H1 (cell line): ENCODE data around the gene TRDMT1. TPM values are rescaled to one million over a fixed set of nuclear protein-coding genes. Genes with fewer than 3 reads are reported as not detected.
A peak's percentile ranks its signal among the peaks of the same experiment; 100 is the strongest.

Experiments
- CTCF ChIA-PET: fragments of 300-600 bp; sonication (Branson Sonifier 250); formaldehyde crosslinking; loops from one replicate; lab custom pipeline; 2021; ENCODE audit not compliant: partially characterized antibody; lab: Charles Lee
- POLR2A ChIA-PET: fragments of 300-600 bp; sonication (Branson Sonifier 250); formaldehyde crosslinking; loops from one replicate; lab custom pipeline; 2021; ENCODE audit warnings: inconsistent platforms; ENCODE audit not compliant: partially characterized antibody; lab: Charles Lee
- DNase-seq, 2 experiments: peaks; one replicate each; pipeline versions ENCODE4 v3.0.0 to v3.0.0-alpha.2; 2010 to 2022; ENCODE audit warnings: low spot score in 2 of 2, low read depth in 1 of 2, mixed read lengths in 1 of 2
- FAIRE-seq: peaks from 2 replicates; lab custom pipeline; 2011; peaks lifted over from hg19 to GRCh38; lab: Jason Lieb, UNC
- H2AFZ ChIP-seq: 2 replicates; pipeline ENCODE4 v1.8.1; 2012; ENCODE audit warnings: low read length, inconsistent platforms
- H2AK5ac ChIP-seq: 2 replicates; pipeline ENCODE4 v1.6.1; 2013; ENCODE audit warnings: low read depth, low read length
- H2BK120ac ChIP-seq: replicated peaks from 2 replicates; pipeline ENCODE3; 2013; ENCODE audit warnings: low read depth, low read length, inconsistent platforms
- H2BK12ac ChIP-seq: 2 replicates; pipeline ENCODE4 v1.6.1; 2013; ENCODE audit warnings: low read depth, low read length
- H2BK15ac ChIP-seq: 2 replicates; pipeline ENCODE4 v1.6.1; 2013; ENCODE audit warnings: low read length
- H2BK20ac ChIP-seq: 2 replicates; pipeline ENCODE4 v1.6.1; 2013; ENCODE audit warnings: low read length
- H2BK5ac ChIP-seq: 2 replicates; pipeline ENCODE4 v1.6.1; 2013; ENCODE audit warnings: low read depth, low read length
- H3K14ac ChIP-seq: 2 replicates; pipeline ENCODE4 v1.6.1; 2013; ENCODE audit warnings: inconsistent platforms; ENCODE audit not compliant: insufficient read length
- H3K18ac ChIP-seq: 2 replicates; pipeline ENCODE4 v1.6.1; 2013; ENCODE audit warnings: low read length; ENCODE audit errors: extremely low read depth
- H3K23ac ChIP-seq: 2 replicates; pipeline ENCODE4 v1.6.1; 2013; ENCODE audit warnings: inconsistent platforms; ENCODE audit not compliant: insufficient read length
- H3K23me2 ChIP-seq: 2 replicates; pipeline ENCODE4 v1.6.1; 2013; ENCODE audit warnings: low read depth, low read length
- H3K27ac ChIP-seq: 2 replicates; pipeline ENCODE4 v1.6.1; 2011; ENCODE audit warnings: low read depth, low read length, inconsistent platforms
- H3K27me3 ChIP-seq, 4 experiments: replicated peaks in 1 of 4; 1 replicate in 1 of 4; 2 replicates in 3 of 4; pipeline versions ENCODE4 v1.6.1 to v1.8.1; 2011 to 2013; ENCODE audit warnings: low read length in 3 of 4, mild to moderate bottlenecking in 3 of 4, inconsistent platforms in 2 of 4, mixed read lengths in 2 of 4, moderate library complexity in 1 of 4; ENCODE audit not compliant: control insufficient read depth in 3 of 4, insufficient read depth in 3 of 4; ENCODE audit errors: extremely low read depth in 1 of 4
- H3K36me3 ChIP-seq, 4 experiments: 2 replicates each; pipeline versions ENCODE4 v1.6.1 to v1.8.1; 2011 to 2013; ENCODE audit warnings: mild to moderate bottlenecking in 4 of 4, low read length in 3 of 4, moderate library complexity in 2 of 4, control low read depth in 1 of 4, inconsistent platforms in 1 of 4; ENCODE audit not compliant: insufficient read depth in 4 of 4, control insufficient read depth in 2 of 4
- H3K4ac ChIP-seq: replicated peaks from 2 replicates; pipeline ENCODE3; 2013; ENCODE audit warnings: low read length, low read depth, mixed read lengths, inconsistent platforms; ENCODE audit not compliant: insufficient read length
- H3K4me1 ChIP-seq, 4 experiments: replicated peaks in 1 of 4; 1 replicate in 1 of 4; 2 replicates in 3 of 4; pipeline versions ENCODE4 v1.6.1 to v1.8.1; 2011 to 2013; ENCODE audit warnings: low read length in 3 of 4, inconsistent platforms in 2 of 4, mixed read lengths in 1 of 4; ENCODE audit not compliant: insufficient read depth in 4 of 4, control insufficient read depth in 3 of 4
- H3K4me2 ChIP-seq, 2 experiments: 2 replicates each; pipeline versions ENCODE4 v1.6.1 to v1.8.1; 2011 to 2013; ENCODE audit warnings: low read depth in 2 of 2, low read length in 2 of 2, control low read depth in 1 of 2, inconsistent platforms in 1 of 2, mild to moderate bottlenecking in 1 of 2; ENCODE audit not compliant: insufficient read depth in 1 of 2
- H3K4me3 ChIP-seq, 4 experiments: fragments of 200-600, 300-600 bp in 1 of 4; sonication (generic), shearing (Covaris generic), sonication (Bioruptor Twin) in 1 of 4; 2 replicates each; pipeline versions ENCODE4 v1.5.1 to v1.8.1; 2011 to 2016; ENCODE audit warnings: low read length in 4 of 4, low read depth in 3 of 4, control low read depth in 2 of 4, inconsistent platforms in 2 of 4, mild to moderate bottlenecking in 2 of 4, mixed read lengths in 1 of 4, moderate library complexity in 1 of 4; ENCODE audit not compliant: insufficient read depth in 2 of 4; ENCODE audit errors: extremely low read depth in 1 of 4
- H3K56ac ChIP-seq: replicated peaks from 2 replicates; pipeline ENCODE3; 2013; ENCODE audit warnings: low read depth, mild to moderate bottlenecking, mixed read lengths, low read length, inconsistent platforms; ENCODE audit not compliant: insufficient read length
- H3K79me1 ChIP-seq: 2 replicates; pipeline ENCODE4 v1.6.1; 2013; ENCODE audit warnings: low read depth, low read length, control low read depth
- H3K79me2 ChIP-seq, 2 experiments: 2 replicates each; pipeline versions ENCODE4 v1.6.1 to v1.8.1; 2012 to 2013; ENCODE audit warnings: low read length in 2 of 2, mild to moderate bottlenecking in 2 of 2, inconsistent platforms in 1 of 2; ENCODE audit not compliant: insufficient read depth in 2 of 2, control insufficient read depth in 1 of 2
- H3K9ac ChIP-seq, 4 experiments: replicated peaks in 1 of 4; 1 replicate in 1 of 4; 2 replicates in 3 of 4; pipeline versions ENCODE4 v1.6.1 to v1.8.1; 2011 to 2013; ENCODE audit warnings: low read depth in 3 of 4, low read length in 3 of 4, control low read depth in 2 of 4, mild to moderate bottlenecking in 2 of 4, moderate library complexity in 2 of 4, inconsistent platforms in 1 of 4; ENCODE audit errors: extremely low read depth in 1 of 4
- H3K9me3 ChIP-seq, 2 experiments: 2 replicates each; pipeline versions ENCODE4 v1.6.1 to v1.8.1; 2012 to 2013; ENCODE audit warnings: mild to moderate bottlenecking in 2 of 2, moderate library complexity in 2 of 2, control low read depth in 1 of 2, inconsistent platforms in 1 of 2, low read depth in 1 of 2, low read length in 1 of 2, mixed read lengths in 1 of 2; ENCODE audit not compliant: insufficient read depth in 2 of 2
- H4K20me1 ChIP-seq, 2 experiments: replicated peaks in 1 of 2; 2 replicates each; pipeline versions ENCODE3 to v1.8.1; 2011 to 2013; ENCODE audit warnings: inconsistent platforms in 2 of 2, low read length in 2 of 2, mild to moderate bottlenecking in 1 of 2; ENCODE audit not compliant: insufficient read depth in 2 of 2, control insufficient read depth in 1 of 2
- H4K5ac ChIP-seq: 2 replicates; pipeline ENCODE4 v1.6.1; 2013; ENCODE audit warnings: low read length, low read depth, mixed read lengths, inconsistent platforms; ENCODE audit not compliant: insufficient read length
- H4K8ac ChIP-seq: 2 replicates; pipeline ENCODE4 v1.8.0; 2013; ENCODE audit warnings: mild to moderate bottlenecking, moderate library complexity, low read length, inconsistent platforms; ENCODE audit not compliant: insufficient read depth; ENCODE audit errors: extremely low read depth
- H4K91ac ChIP-seq: replicated peaks from 2 replicates; pipeline ENCODE3; 2013; ENCODE audit warnings: low read length, mixed read lengths, inconsistent platforms; ENCODE audit not compliant: insufficient read length
- CHD2 ChIP-seq: IDR thresholded peaks from 2 replicates; pipeline ENCODE4 v1.6.1; 2012; ENCODE audit warnings: low read length, improper control_type of control experiment
- CREB1 ChIP-seq: IDR thresholded peaks from 2 replicates; pipeline ENCODE4 v1.6.1; 2012; ENCODE audit warnings: inconsistent platforms
- EP300 ChIP-seq, 2 experiments: IDR thresholded peaks; 1 replicate in 1 of 2; 2 replicates in 1 of 2; pipeline ENCODE4 v1.6.1; 2011 to 2012; ENCODE audit warnings: low read depth in 2 of 2, low read length in 2 of 2, mild to moderate bottlenecking in 2 of 2, borderline replicate concordance in 1 of 2, inconsistent platforms in 1 of 2, moderate library complexity in 1 of 2
- JUND ChIP-seq: IDR thresholded peaks from 2 replicates; pipeline ENCODE4 v1.6.1; 2011; ENCODE audit warnings: mild to moderate bottlenecking, improper control_type of control experiment, low read length
- SAP30 ChIP-seq: fragments of 300-600 bp; sonication (generic); IDR thresholded peaks from 2 replicates; pipeline ENCODE4 v1.7.1; 2012; ENCODE audit warnings: low read length, moderate library complexity, mild to moderate bottlenecking, inconsistent platforms; ENCODE audit not compliant: insufficient read depth, insufficient replicate concordance
- SIRT6 ChIP-seq: IDR thresholded peaks from one replicate; pipeline ENCODE4 v1.7.1; 2012; ENCODE audit warnings: low read length, inconsistent platforms
- SP1 ChIP-seq: IDR thresholded peaks from 2 replicates; pipeline ENCODE4 v1.6.1; 2011; ENCODE audit warnings: low read depth, low read length
- WGBS, 2 experiments: shearing (Covaris generic) in 1 of 2; methylation state at CpG; one replicate each; pipeline versions ENCODE4 v1.1.6 to v1.1.7; 2013 to 2015; ENCODE audit warnings: low lambda C conversion rate in 2 of 2, mixed read lengths in 2 of 2, inconsistent platforms in 1 of 2, low coverage in 1 of 2, missing lambda C conversion rate in 1 of 2; ENCODE audit not compliant: insufficient replicate concordance in 2 of 2, insufficient coverage in 1 of 2, insufficient read length in 1 of 2; ENCODE audit errors: extremely low coverage in 1 of 2, missing lambda C conversion rate in 1 of 2; 5-methylcytosine and 5-hydroxymethylcytosine counted together
- polyA plus RNA-seq, 7 experiments: library from polyadenylated mRNA; depleted of rRNA in 3 of 7; stranded (reverse) in 5 of 7; unstranded in 2 of 7; fragments of >200 nt in 5 of 7; fragments of 200-250 nt in 2 of 7; gene quantifications; 1 replicate in 5 of 7; 2 replicates in 1 of 7; 4 replicates in 1 of 7; pipeline versions ENCODE4 v1.2.1 to v1.2.3, GENCODE V29; 2011 to 2013; ENCODE audit warnings: missing spikeins in 2 of 7, mixed read lengths in 2 of 7
- total RNA-seq: library from RNA; stranded (reverse); fragmentation: NEBNext Ultra II Directional; extraction: Animal tissue kit (Norgen Biotek cat#: 25700); gene quantifications from 2 replicates; pipeline ENCODE4 v1.2.1, GENCODE V29; 2021
- TF ChIP-seq, protein P1 (sequence below): IDR thresholded peaks from 2 replicates; pipeline ENCODE4 v1.6.1; 2011; ENCODE audit warnings: low read depth, mild to moderate bottlenecking, low read length; ENCODE audit not compliant: insufficient read depth

The TRDMT1 gene
- total and polyA plus RNA-seq, 2 of the 8 experiments (the other 6 are each of a cell fraction or from before 2014, with no cell fraction given): 7.4 to 21.4 TPM

- H3K23me2 ChIP-seq: no peaks in the 10 kb centered on the region
- H3K14ac ChIP-seq: no peak overlapping the region
- FAIRE-seq: no peak
- ChIA-PET POLR2A (no interaction called here), CTCF (interaction anchor here (0.7 to 1.5 kb wide), 7 partner anchors 12 to 510 kb away, joined by 3 to 6 read pairs (median 4); no protein-coding TSS in a partner anchor)
- H2BK120ac ChIP-seq: no peak overlapping the region
- H3K56ac ChIP-seq: no peak overlapping the region
- no peaks in the 10 kb centered on the region for H3K79me1 ChIP-seq
- H4K5ac ChIP-seq: no peak overlapping the region
- H3K9ac ChIP-seq: no peak overlapping the region
- no peak overlapping the region for H2BK5ac ChIP-seq
- 0 out of 4 replicates have a peak overlapping the region, but pooled peaks of 1 of the 2 experiments have one; percentile 1 for H3K4me2 ChIP-seq
- H4K8ac ChIP-seq: no peak overlapping the region
- no peaks in the 10 kb centered on the region for H3K79me2 ChIP-seq
- H2AFZ ChIP-seq: peak overlapping the region; percentile 84; the same call in 1 of the 2 replicates
- H3K18ac ChIP-seq: peak overlapping the region; percentile 19; the same call in 1 of the 2 replicates
- no peak overlapping the region for H2BK15ac ChIP-seq
- no peaks in the 10 kb centered on the region for H3K9me3 ChIP-seq
- H3K27ac ChIP-seq: no peak overlapping the region
- no peak overlapping the region for H3K23ac ChIP-seq
- H3K4me3 ChIP-seq: no peak overlapping the region
- no peaks in the 10 kb centered on the region for H4K20me1 ChIP-seq
- no peaks in the 10 kb centered on the region for H3K36me3 ChIP-seq
- DNase-seq: no peak
- TF ChIP-seq SP1 (no peak), CHD2 (no peak), CREB1 (no peak), SAP30 (no peak), SIRT6 (no peak), EP300 (IDR thresholded peaks at IDR 0.05; ENCODE audit: borderline replicate concordance in 1 of 2, low read depth in 2 of 2, low read length in 2 of 2) (no peak), JUND (0 out of 2 replicates have a peak, but pooled peaks have one; percentile 33)
- TF ChIP-seq, protein P1, sequence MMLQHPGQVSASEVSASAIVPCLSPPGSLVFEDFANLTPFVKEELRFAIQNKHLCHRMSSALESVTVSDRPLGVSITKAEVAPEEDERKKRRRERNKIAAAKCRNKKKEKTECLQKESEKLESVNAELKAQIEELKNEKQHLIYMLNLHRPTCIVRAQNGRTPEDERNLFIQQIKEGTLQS: no peak
- no peak overlapping the region for H4K91ac ChIP-seq
- H2AK5ac ChIP-seq: no peak overlapping the region; the same call in 1 of the 2 replicates
- H3K4me1 ChIP-seq: peaks cover 0 to 5% (median 4%) of the 10 kb centered on the region in 4 experiments; a peak in 4 of 7 replicates
- H2BK20ac ChIP-seq: no peak overlapping the region
- no peak overlapping the region for H3K4ac ChIP-seq
- 88% methylated on average over 5 of the region's 5 CpGs; no CpG with 5 or more reads in 1 of the 2 experiments for WGBS, 2 experiments
- peak overlapping the region; percentile 88; the same call in 1 of the 2 replicates for H2BK12ac ChIP-seq
- H3K27me3 ChIP-seq: no peaks in the 10 kb centered on the region
These were observed 78.5 kb downstream of the TRDMT1 start for GRCh38 chr10:17122726-17123661.
